Activated CD4-positive, alpha-beta T cell treated with anti-CD3 and anti-CD28 coated beads, Interleukin-2, amount 10 ng/mL, durations not matched to agents 24 days and 14 days (primary cell): ENCODE measurements around the gene EVPLL. TPM values are rescaled to one million over a fixed set of nuclear protein-coding genes. Genes with fewer than 3 reads are reported as not detected.
A peak's percentile ranks its signal among the peaks of the same experiment; 100 is the strongest.
"Not testable (repeated sequence)": the region's sequence is repeated elsewhere in the genome, so short reads cannot be mapped to it uniquely, and the experiment has no call there.

Experiments used
- DNase-seq: peaks from one replicate; pipeline ENCODE4 v3.0.0; 2022
- H3K27ac Mint-ChIP-seq: one replicate; pipeline ENCODE4 v1.8.0; 2022; ENCODE audit warnings: mild to moderate bottlenecking, mixed read lengths
- H3K27me3 Mint-ChIP-seq: one replicate; pipeline ENCODE4 v1.8.0; 2022; ENCODE audit warnings: mixed read lengths
- H3K36me3 Mint-ChIP-seq: one replicate; pipeline ENCODE4 v1.8.0; 2022; ENCODE audit warnings: low read depth, mild to moderate bottlenecking, mixed read lengths
- H3K4me1 Mint-ChIP-seq: one replicate; pipeline ENCODE4 v1.8.0; 2021; ENCODE audit warnings: mixed read lengths
- H3K4me3 Mint-ChIP-seq: one replicate; pipeline ENCODE4 v1.8.0; 2022; ENCODE audit warnings: mild to moderate bottlenecking, moderate library complexity, mixed read lengths
- H3K9me3 Mint-ChIP-seq: one replicate; pipeline ENCODE4 v1.8.0; 2021; ENCODE audit warnings: mixed read lengths
- intact Hi-C: fragments of 100-400 bp; cut with micrococcal nuclease; formaldehyde crosslinking; loops from one replicate; pipeline ENCODE4 v1.15.1; 2023
- total RNA-seq: library from RNA; stranded (reverse); gene quantifications from 2 replicates; pipeline ENCODE4 v1.2.3, GENCODE V29; 2022

The EVPLL gene
- total RNA-seq, 1 donor from 2014 or later = not detected

GRCh38 chr17:18363101-18364049 is 14.2 kb upstream of the EVPLL start, which contains the start of gene SHMT1:
TSS of gene SHMT1 (minus strand) at chr17:18363550. CDS start at chr17:18355981, 7,569 bp downstream.
- Mint-ChIP-seq H3K36me3 (peaks cover 11% of the 10 kb centered on the region), H3K4me3 (peak within 1 kb of the TSS; percentile 93), H3K4me1 (peaks cover 15% of the 10 kb centered on the region), H3K27ac (peak within 1 kb of the TSS; percentile 91), H3K27me3 (no peaks in the 10 kb centered on the region), H3K9me3 (no peaks in the 10 kb centered on the region)
- peak; percentile 98 for DNase-seq
- intact Hi-C loops = loop anchor here (5.0 kb wide), 2 partner anchors 46 to 106 kb away; partner anchors contain the start of genes FLII and SMCR8

GRCh38 chr17:18364166-18364565 is 13.4 kb upstream of the EVPLL start:
- intact Hi-C loops = loop anchor here (5.0 kb wide), 2 partner anchors 47 to 107 kb away; partner anchors contain the start of genes FLII and SMCR8
- peaks cover 14% of the 10 kb centered on the region for H3K4me1 Mint-ChIP-seq
- no peak overlapping the region for H3K4me3 Mint-ChIP-seq
- no peaks in the 10 kb centered on the region for H3K9me3 Mint-ChIP-seq
- H3K27me3 Mint-ChIP-seq = no peaks in the 10 kb centered on the region
- peaks cover 10% of the 10 kb centered on the region for H3K36me3 Mint-ChIP-seq
- H3K27ac Mint-ChIP-seq = no peak overlapping the region
- DNase-seq = no peak

GRCh38 chr17:18368946-18369345 is 8.6 kb upstream of the EVPLL start:
- Mint-ChIP-seq H3K27ac (no peak overlapping the region), H3K36me3 (no peaks in the 10 kb centered on the region), H3K9me3 (no peaks in the 10 kb centered on the region), H3K4me1 (peaks cover 2% of the 10 kb centered on the region), H3K4me3 (no peak overlapping the region), H3K27me3 (peaks cover 23% of the 10 kb centered on the region)
- intact Hi-C loops = no loop called here
- DNase-seq = no peak

GRCh38 chr17:18370761-18371160 is 6.8 kb upstream of the EVPLL start:
- H3K27ac Mint-ChIP-seq = no peak overlapping the region
- no peak for DNase-seq
- H3K9me3 Mint-ChIP-seq = no peaks in the 10 kb centered on the region
- peaks cover 24% of the 10 kb centered on the region for H3K27me3 Mint-ChIP-seq
- intact Hi-C loops = no loop called here
- no peak overlapping the region for H3K4me3 Mint-ChIP-seq
- peaks cover 2% of the 10 kb centered on the region for H3K4me1 Mint-ChIP-seq
- H3K36me3 Mint-ChIP-seq = no peaks in the 10 kb centered on the region

GRCh38 chr17:18371455-18371854 is 6.1 kb upstream of the EVPLL start:
- peaks cover 2% of the 10 kb centered on the region for H3K4me1 Mint-ChIP-seq
- peaks cover 24% of the 10 kb centered on the region for H3K27me3 Mint-ChIP-seq
- no peaks in the 10 kb centered on the region for H3K9me3 Mint-ChIP-seq
- intact Hi-C loops = no loop called here
- no peak overlapping the region for H3K4me3 Mint-ChIP-seq
- no peak overlapping the region for H3K27ac Mint-ChIP-seq
- no peaks in the 10 kb centered on the region for H3K36me3 Mint-ChIP-seq
- DNase-seq = no peak

- intact Hi-C loops, H3K36me3 Mint-ChIP-seq, H3K27ac Mint-ChIP-seq, DNase-seq, H3K4me3 Mint-ChIP-seq, H3K4me1 Mint-ChIP-seq, H3K9me3 Mint-ChIP-seq: not testable (repeated sequence)
- peaks cover 24% of the 10 kb centered on the region for H3K27me3 Mint-ChIP-seq
Measured at GRCh38 chr17:18373181-18373580, 4.4 kb upstream of the EVPLL start.

GRCh38 chr17:18374216-18374615 is 3.4 kb upstream of the EVPLL start:
- H3K27me3 Mint-ChIP-seq = peaks cover 24% of the 10 kb centered on the region
- H3K9me3 Mint-ChIP-seq = no peaks in the 10 kb centered on the region
- H3K4me3 Mint-ChIP-seq = no peak overlapping the region
- intact Hi-C loops = no loop called here
- DNase-seq = no peak
- H3K36me3 Mint-ChIP-seq = no peaks in the 10 kb centered on the region
- H3K4me1 Mint-ChIP-seq = peaks cover 3% of the 10 kb centered on the region
- no peak overlapping the region for H3K27ac Mint-ChIP-seq

GRCh38 chr17:18378205-18378505 is 577 bp downstream of the EVPLL start:
- Mint-ChIP-seq H3K4me1 (peaks cover 2% of the 10 kb centered on the region), H3K9me3 (no peaks in the 10 kb centered on the region), H3K27me3 (peaks cover 11% of the 10 kb centered on the region), H3K4me3 (no peak overlapping the region), H3K27ac (no peak overlapping the region), H3K36me3 (no peaks in the 10 kb centered on the region)
- DNase-seq = no peak
- intact Hi-C loops = no loop called here

- intact Hi-C loops, H3K27ac Mint-ChIP-seq, H3K36me3 Mint-ChIP-seq, DNase-seq, H3K4me3 Mint-ChIP-seq, H3K9me3 Mint-ChIP-seq, H3K4me1 Mint-ChIP-seq: not testable (repeated sequence)
- peaks cover 12% of the 10 kb centered on the region for H3K27me3 Mint-ChIP-seq
Measured at GRCh38 chr17:18378614-18379013, 1.0 kb downstream of the EVPLL start.

GRCh38 chr17:18379246-18380146 is 1.9 kb downstream of the EVPLL start:
- H3K4me1 Mint-ChIP-seq = peaks cover 2% of the 10 kb centered on the region
- no peak for DNase-seq
- H3K27ac Mint-ChIP-seq = no peak overlapping the region
- no peaks in the 10 kb centered on the region for H3K36me3 Mint-ChIP-seq
- H3K27me3 Mint-ChIP-seq = peaks cover 17% of the 10 kb centered on the region
- no peak overlapping the region for H3K4me3 Mint-ChIP-seq
- intact Hi-C loops = no loop called here
- H3K9me3 Mint-ChIP-seq = no peaks in the 10 kb centered on the region

GRCh38 chr17:18380471-18381157 is 3.0 kb downstream of the EVPLL start:
- no peaks in the 10 kb centered on the region for H3K9me3 Mint-ChIP-seq
- H3K4me3 Mint-ChIP-seq = no peak overlapping the region
- peaks cover 2% of the 10 kb centered on the region for H3K4me1 Mint-ChIP-seq
- DNase-seq = no peak
- no peak overlapping the region for H3K27ac Mint-ChIP-seq
- H3K36me3 Mint-ChIP-seq = no peaks in the 10 kb centered on the region
- peaks cover 17% of the 10 kb centered on the region for H3K27me3 Mint-ChIP-seq
- intact Hi-C loops = no loop called here

GRCh38 chr17:18381158-18381952 is 3.8 kb downstream of the EVPLL start:
- Mint-ChIP-seq H3K27ac (peak overlapping the region; percentile 18), H3K9me3 (no peaks in the 10 kb centered on the region), H3K27me3 (peaks cover 20% of the 10 kb centered on the region), H3K4me3 (no peak overlapping the region), H3K4me1 (peaks cover 2% of the 10 kb centered on the region), H3K36me3 (no peaks in the 10 kb centered on the region)
- no peak for DNase-seq
- intact Hi-C loops = no loop called here

GRCh38 chr17:18381953-18382245 is 4.3 kb downstream of the EVPLL start:
- Mint-ChIP-seq H3K36me3 (no peaks in the 10 kb centered on the region), H3K27me3 (peaks cover 20% of the 10 kb centered on the region), H3K4me3 (no peak overlapping the region), H3K4me1 (peaks cover 2% of the 10 kb centered on the region), H3K27ac (no peak overlapping the region), H3K9me3 (no peaks in the 10 kb centered on the region)
- DNase-seq = no peak
- intact Hi-C loops = no loop called here
